Brain microvascular endothelial cell (primary cell): ENCODE results near the gene TMEM185B.

Source experiments
- DNase-seq: peaks from one replicate; pipeline ENCODE4 v3.0.0-alpha.2; 2020
- H3K27ac ChIP-seq: fragments of 250-450 bp; sonication (Bioruptor Pico); 2 replicates; pipeline ENCODE4 v1.5.1; 2020; ENCODE audit warnings: mild to moderate bottlenecking, moderate library complexity
- H3K27me3 ChIP-seq: fragments of 250-450 bp; sonication (Bioruptor Pico); replicated peaks from 2 replicates; pipeline ENCODE4 v1.5.1; 2020; ENCODE audit warnings: mild to moderate bottlenecking
- H3K36me3 ChIP-seq: fragments of 250-450 bp; sonication (Bioruptor Pico); replicated peaks from 2 replicates; pipeline ENCODE4 v1.5.1; 2020; ENCODE audit warnings: mild to moderate bottlenecking
- H3K4me3 ChIP-seq: 2 replicates; pipeline ENCODE4 v1.5.1; 2011; ENCODE audit warnings: low read depth, mild to moderate bottlenecking, control low read depth, low read length, moderate library complexity
- CTCF ChIP-seq: IDR thresholded peaks from 2 replicates; pipeline ENCODE4 v1.5.1; 2011; ENCODE audit warnings: low read depth, mild to moderate bottlenecking, moderate library complexity, low read length, control low read depth, inconsistent platforms; ENCODE audit errors: missing control alignments
- in situ Hi-C: cut with HindIII; loops from 2 replicates; pipeline ENCODE4 v1.10.0; 2017; ENCODE audit warnings: low sequenced_read_pairs, low pct_ligation_motif_present

The TMEM185B gene

GRCh38 chr2:120243875-120244553 is 20.8 kb upstream of the TMEM185B start:
- H3K4me3 ChIP-seq, result no peak overlapping the region
- no peaks in the 10 kb centered on the region for H3K27me3 ChIP-seq
- no peak overlapping the region for H3K27ac ChIP-seq
- no peak for DNase-seq
- H3K36me3 ChIP-seq, result no peaks in the 10 kb centered on the region
- in situ Hi-C loops, result no loop called here
- TF ChIP-seq CTCF, result no peak

GRCh38 chr2:120243211-120243610 is 20.0 kb upstream of the TMEM185B start:
- DNase-seq, result peak; percentile 25
- in situ Hi-C loops, result no loop called here
- H3K36me3 ChIP-seq, result no peaks in the 10 kb centered on the region
- TF ChIP-seq CTCF, result no peak
- H3K27ac ChIP-seq, result no peak overlapping the region
- no peaks in the 10 kb centered on the region for H3K27me3 ChIP-seq
- no peak overlapping the region for H3K4me3 ChIP-seq

GRCh38 chr2:120241684-120242083 is 18.5 kb upstream of the TMEM185B start:
- no peak for TF ChIP-seq CTCF
- in situ Hi-C loops, result no loop called here
- DNase-seq, result no peak
- no peaks in the 10 kb centered on the region for H3K36me3 ChIP-seq
- H3K27me3 ChIP-seq, result no peaks in the 10 kb centered on the region
- no peak overlapping the region for H3K4me3 ChIP-seq
- H3K27ac ChIP-seq, result no peak overlapping the region

GRCh38 chr2:120240901-120241429 is 17.8 kb upstream of the TMEM185B start:
- no peak for DNase-seq
- TF ChIP-seq CTCF, result no peak
- Histone ChIP-seq H3K27me3 (no peaks in the 10 kb centered on the region), H3K36me3 (no peaks in the 10 kb centered on the region), H3K27ac (no peak overlapping the region), H3K4me3 (no peak overlapping the region)
- in situ Hi-C loops, result no loop called here

GRCh38 chr2:120239488-120240287 is 16.5 kb upstream of the TMEM185B start:
- Histone ChIP-seq H3K27me3 (no peaks in the 10 kb centered on the region), H3K4me3 (no peak overlapping the region), H3K36me3 (no peaks in the 10 kb centered on the region), H3K27ac (no peak overlapping the region)
- peak; percentile 79 for DNase-seq
- in situ Hi-C loops, result no loop called here
- TF ChIP-seq CTCF, result no peak
